ENCODE results near the gene HELZ.
"Not testable (repeated sequence)": the region's sequence is repeated elsewhere in the genome, so short reads cannot be mapped to it uniquely, and the experiment has no call there.

HELZ gene

GRCh38 chr17:67049025-67049739, 195.8 kb downstream of the HELZ start:
- no peaks in the 10 kb centered on the region for H3K36me3 ChIP-seq (ENCODE audit: control insufficient read depth in 1 of 2, insufficient read depth in 2 of 2, low read length in 2 of 2)
- no peaks in the 10 kb centered on the region for H3K4me1 ChIP-seq (ENCODE audit: control insufficient read depth in 1 of 2, insufficient read depth in 2 of 2, low read length in 2 of 2)
- H3K9me3 ChIP-seq (ENCODE audit: control insufficient read depth in 1 of 2, low read length in 2 of 2): peaks cover 5 to 28% of the 10 kb centered on the region in 2 donors
- no peak overlapping the region for H3K4me3 ChIP-seq (ENCODE audit: low read depth in 1 of 2, low read length in 2 of 2)
- H3K27ac ChIP-seq (ENCODE audit: low read length): no peak overlapping the region
- H3K27me3 ChIP-seq (ENCODE audit: low read depth, low read length): no peaks in the 10 kb centered on the region

DNA sequence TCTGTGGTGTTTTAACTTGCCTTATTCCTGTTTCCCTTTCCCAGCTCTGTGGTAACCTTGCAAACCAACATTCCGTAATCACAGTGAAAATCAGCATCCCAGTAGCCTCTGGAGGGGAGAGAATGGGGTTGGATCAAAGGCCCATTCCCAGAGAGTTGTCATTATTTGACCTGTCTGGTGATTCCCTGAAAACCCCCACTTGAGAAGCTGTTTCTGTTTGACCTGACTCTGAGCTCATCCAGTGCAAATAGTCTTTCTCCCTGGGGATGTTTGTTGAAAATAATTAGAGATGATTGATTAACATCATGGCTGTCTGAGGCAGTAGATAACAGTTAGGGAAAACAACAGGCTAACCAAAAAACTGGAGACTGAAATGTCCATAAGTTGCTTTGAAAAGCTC, 197.6 kb downstream of the HELZ start:
- Histone ChIP-seq H3K36me3 (ENCODE audit: control insufficient read depth in 1 of 2, insufficient read depth in 2 of 2, low read length in 2 of 2) (no peaks in the 10 kb centered on the region), H3K27me3 (ENCODE audit: low read depth, low read length) (no peaks in the 10 kb centered on the region), H3K4me1 (ENCODE audit: control insufficient read depth in 1 of 2, insufficient read depth in 2 of 2, low read length in 2 of 2) (no peaks in the 10 kb centered on the region), H3K4me3 (ENCODE audit: low read depth in 1 of 2, low read length in 2 of 2) (no peak overlapping the region), H3K9me3 (ENCODE audit: control insufficient read depth in 1 of 2, low read length in 2 of 2) (peaks cover 5 to 28% of the 10 kb centered on the region in 2 donors), H3K27ac (ENCODE audit: low read length) (no peak overlapping the region)

DNA sequence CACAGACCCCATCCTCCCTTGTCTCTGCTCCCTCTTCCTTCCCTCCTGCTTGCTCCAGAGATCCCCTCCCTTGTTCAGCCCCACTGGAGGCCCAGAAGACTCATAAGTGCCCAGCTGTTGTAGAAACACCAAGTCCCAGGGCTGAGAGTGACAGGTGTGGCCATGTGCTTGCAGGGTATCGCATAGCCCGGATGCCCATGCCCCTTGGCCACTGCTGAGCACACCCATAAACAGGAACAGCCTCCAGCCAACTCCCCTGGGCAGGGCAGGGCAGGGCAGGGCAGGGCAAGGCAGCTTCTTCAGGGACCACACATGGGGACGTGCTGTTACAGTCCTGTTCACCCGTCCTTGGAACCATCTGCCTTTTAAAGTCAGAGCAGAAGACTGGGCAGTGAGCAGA, 198.6 kb downstream of the HELZ start:
- Histone ChIP-seq H3K4me1 (ENCODE audit: control insufficient read depth in 1 of 2, insufficient read depth in 2 of 2, low read length in 2 of 2) (no peaks in the 10 kb centered on the region), H3K4me3 (ENCODE audit: low read depth in 1 of 2, low read length in 2 of 2) (no peak overlapping the region), H3K27me3 (ENCODE audit: low read depth, low read length) (no peaks in the 10 kb centered on the region), H3K9me3 (ENCODE audit: control insufficient read depth in 1 of 2, low read length in 2 of 2) (peaks cover 5 to 28% of the 10 kb centered on the region in 2 donors), H3K27ac (ENCODE audit: low read length) (no peak overlapping the region), H3K36me3 (ENCODE audit: control insufficient read depth in 1 of 2, insufficient read depth in 2 of 2, low read length in 2 of 2) (no peaks in the 10 kb centered on the region)

GRCh38 chr17:67044940-67045339, 200.1 kb downstream of the HELZ start:
- H3K36me3 ChIP-seq (ENCODE audit: control insufficient read depth in 1 of 2, insufficient read depth in 2 of 2, low read length in 2 of 2): no peaks in the 10 kb centered on the region
- H3K4me3 ChIP-seq (ENCODE audit: low read depth in 1 of 2, low read length in 2 of 2): no peak overlapping the region
- no peaks in the 10 kb centered on the region for H3K4me1 ChIP-seq (ENCODE audit: control insufficient read depth in 1 of 2, insufficient read depth in 2 of 2, low read length in 2 of 2)
- H3K27ac ChIP-seq (ENCODE audit: low read length): no peak overlapping the region
- peaks cover 5 to 23% of the 10 kb centered on the region in 2 donors for H3K9me3 ChIP-seq (ENCODE audit: control insufficient read depth in 1 of 2, low read length in 2 of 2)
- no peaks in the 10 kb centered on the region for H3K27me3 ChIP-seq (ENCODE audit: low read depth, low read length)

DNA sequence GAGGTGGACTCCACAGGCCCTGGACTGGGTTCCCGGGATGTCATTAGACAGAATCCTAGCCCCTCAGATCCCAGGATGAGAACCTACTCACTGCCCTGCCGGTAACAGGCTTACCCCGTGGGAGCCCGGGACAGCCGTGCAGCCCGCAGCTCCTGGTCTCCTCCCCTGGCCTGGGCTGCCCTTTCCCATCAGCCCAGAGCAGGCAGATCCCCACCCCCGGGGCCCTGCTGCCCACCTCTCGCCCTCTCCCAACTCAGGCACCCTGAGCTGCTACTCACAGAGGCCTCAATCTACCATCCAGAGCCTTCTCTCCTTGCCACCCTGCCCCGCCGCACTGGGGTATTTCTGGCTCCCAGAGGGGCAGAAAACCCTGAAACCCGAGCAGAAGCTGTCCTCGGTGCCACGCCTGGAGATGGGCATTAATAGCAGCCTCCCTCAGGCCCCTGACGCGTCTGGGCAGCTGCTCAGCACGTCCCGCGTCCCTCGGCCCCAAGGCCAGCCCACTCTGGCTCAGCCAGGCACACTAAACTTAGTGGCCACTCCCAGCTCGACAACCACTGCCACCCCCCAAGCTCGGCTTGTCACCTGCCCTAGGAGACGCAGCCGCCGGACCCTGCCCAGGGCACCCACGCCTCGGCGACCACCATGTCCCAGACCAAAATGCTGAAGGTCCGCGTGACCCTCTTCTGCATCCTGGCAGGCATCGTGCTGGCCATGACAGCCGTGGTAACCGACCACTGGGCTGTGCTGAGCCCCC, 200.8 kb downstream of the HELZ start, which contains the start of gene CACNG1:
TSS of gene CACNG1 (plus strand) at position 539 of the 757 bp plus-strand sequence. CDS start at position 646, 107 bp downstream.
- Histone ChIP-seq H3K27ac (ENCODE audit: low read length) (no peak within 1 kb of the TSS), H3K4me3 (ENCODE audit: low read depth in 1 of 2, low read length in 2 of 2) (no peak within 1 kb of the TSS), H3K9me3 (ENCODE audit: control insufficient read depth in 1 of 2, low read length in 2 of 2) (peaks cover 5 to 17% of the 10 kb centered on the region in 2 donors), H3K36me3 (ENCODE audit: control insufficient read depth in 1 of 2, insufficient read depth in 2 of 2, low read length in 2 of 2) (no peaks in the 10 kb centered on the region), H3K27me3 (ENCODE audit: low read depth, low read length) (no peaks in the 10 kb centered on the region), H3K4me1 (ENCODE audit: control insufficient read depth in 1 of 2, insufficient read depth in 2 of 2, low read length in 2 of 2) (no peaks in the 10 kb centered on the region)

DNA sequence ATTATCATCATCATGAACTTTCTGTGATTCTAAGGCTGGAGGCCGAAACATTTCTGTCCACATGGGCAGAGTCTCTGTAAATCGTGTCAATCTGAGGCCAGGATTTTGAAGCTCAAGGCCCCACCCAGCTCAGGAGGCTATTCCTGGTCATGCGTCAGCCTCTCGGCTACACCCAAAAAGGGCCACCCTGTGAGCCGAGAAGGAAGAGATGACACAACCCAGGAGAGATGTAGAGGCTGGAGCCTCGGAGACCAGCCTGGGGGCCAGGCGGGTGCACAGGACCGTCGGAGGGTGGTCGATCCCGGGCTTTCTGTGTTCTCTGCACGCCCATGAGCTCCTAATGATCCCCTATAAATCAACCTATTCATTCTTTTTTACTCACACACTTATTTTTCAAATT, 201.7 kb downstream of the HELZ start:
- Histone ChIP-seq H3K27ac (ENCODE audit: low read length) (no peak overlapping the region), H3K4me1 (ENCODE audit: control insufficient read depth in 1 of 2, insufficient read depth in 2 of 2, low read length in 2 of 2) (no peaks in the 10 kb centered on the region), H3K27me3 (ENCODE audit: low read depth, low read length) (no peaks in the 10 kb centered on the region), H3K4me3 (ENCODE audit: low read depth in 1 of 2, low read length in 2 of 2) (no peak overlapping the region), H3K9me3 (ENCODE audit: control insufficient read depth in 1 of 2, low read length in 2 of 2) (peaks cover 5 to 10% of the 10 kb centered on the region in 2 donors), H3K36me3 (ENCODE audit: control insufficient read depth in 1 of 2, insufficient read depth in 2 of 2, low read length in 2 of 2) (no peaks in the 10 kb centered on the region)

- Histone ChIP-seq H3K4me1 (ENCODE audit: control insufficient read depth in 1 of 2, insufficient read depth in 2 of 2, low read length in 2 of 2) (no peaks in the 10 kb centered on the region), H3K27ac (ENCODE audit: low read length) (no peak overlapping the region), H3K9me3 (ENCODE audit: control insufficient read depth in 1 of 2, low read length in 2 of 2) (peaks cover 0 to under 1% of the 10 kb centered on the region in 2 donors), H3K36me3 (ENCODE audit: control insufficient read depth in 1 of 2, insufficient read depth in 2 of 2, low read length in 2 of 2) (no peaks in the 10 kb centered on the region), H3K4me3 (ENCODE audit: low read depth in 1 of 2, low read length in 2 of 2) (no peak overlapping the region), H3K27me3 (ENCODE audit: low read depth, low read length) (no peaks in the 10 kb centered on the region)
These were observed 202.8 kb downstream of the HELZ start for GRCh38 chr17:67041941-67042899.

DNA sequence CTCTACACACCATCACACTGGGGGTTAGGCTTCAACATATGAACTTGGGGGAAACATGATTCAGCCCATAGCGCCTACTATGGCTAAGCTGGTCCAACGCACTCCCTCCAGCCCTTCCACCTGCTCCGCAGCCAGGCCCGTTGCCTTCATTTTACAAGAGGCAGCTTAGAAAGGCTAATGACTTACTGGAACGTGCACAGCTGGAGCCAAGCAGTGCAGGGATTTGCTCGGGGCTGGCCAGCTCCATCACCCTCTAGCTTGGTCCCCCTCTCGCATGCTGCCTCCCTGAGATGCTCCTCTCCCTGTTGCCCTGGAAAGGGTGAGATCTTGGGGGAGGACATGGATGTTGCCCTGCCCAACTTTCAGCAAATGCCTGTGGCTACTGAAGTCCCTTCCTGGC, 203.5 kb downstream of the HELZ start:
- Histone ChIP-seq H3K36me3 (ENCODE audit: control insufficient read depth in 1 of 2, insufficient read depth in 2 of 2, low read length in 2 of 2) (no peaks in the 10 kb centered on the region), H3K4me3 (ENCODE audit: low read depth in 1 of 2, low read length in 2 of 2) (no peak overlapping the region), H3K4me1 (ENCODE audit: control insufficient read depth in 1 of 2, insufficient read depth in 2 of 2, low read length in 2 of 2) (no peaks in the 10 kb centered on the region), H3K27ac (ENCODE audit: low read length) (no peak overlapping the region), H3K9me3 (ENCODE audit: control insufficient read depth in 1 of 2, low read length in 2 of 2) (no peaks in the 10 kb centered on the region), H3K27me3 (ENCODE audit: low read depth, low read length) (no peaks in the 10 kb centered on the region)

GRCh38 chr17:67041119-67041518, 203.9 kb downstream of the HELZ start:
- H3K36me3 ChIP-seq (ENCODE audit: control insufficient read depth in 1 of 2, insufficient read depth in 2 of 2, low read length in 2 of 2); H3K9me3 ChIP-seq (ENCODE audit: control insufficient read depth in 1 of 2, low read length in 2 of 2); H3K27ac ChIP-seq (ENCODE audit: low read length); H3K27me3 ChIP-seq (ENCODE audit: low read depth, low read length); H3K4me3 ChIP-seq (ENCODE audit: low read depth in 1 of 2, low read length in 2 of 2); H3K4me1 ChIP-seq (ENCODE audit: control insufficient read depth in 1 of 2, insufficient read depth in 2 of 2, low read length in 2 of 2): not testable (repeated sequence)

GRCh38 chr17:67040652-67041051, 204.3 kb downstream of the HELZ start:
- Histone ChIP-seq H3K36me3 (ENCODE audit: control insufficient read depth in 1 of 2, insufficient read depth in 2 of 2, low read length in 2 of 2) (no peaks in the 10 kb centered on the region), H3K27me3 (ENCODE audit: low read depth, low read length) (no peaks in the 10 kb centered on the region), H3K4me1 (ENCODE audit: control insufficient read depth in 1 of 2, insufficient read depth in 2 of 2, low read length in 2 of 2) (no peaks in the 10 kb centered on the region), H3K27ac (ENCODE audit: low read length) (no peak overlapping the region), H3K4me3 (ENCODE audit: low read depth in 1 of 2, low read length in 2 of 2) (no peak overlapping the region), H3K9me3 (ENCODE audit: control insufficient read depth in 1 of 2, low read length in 2 of 2) (no peaks in the 10 kb centered on the region)

GRCh38 chr17:67038861-67039365, 206.1 kb downstream of the HELZ start:
- H3K27ac ChIP-seq (ENCODE audit: low read length): no peak overlapping the region
- no peaks in the 10 kb centered on the region for H3K27me3 ChIP-seq (ENCODE audit: low read depth, low read length)
- H3K4me3 ChIP-seq (ENCODE audit: low read depth in 1 of 2, low read length in 2 of 2): no peak overlapping the region
- H3K36me3 ChIP-seq (ENCODE audit: control insufficient read depth in 1 of 2, insufficient read depth in 2 of 2, low read length in 2 of 2): no peaks in the 10 kb centered on the region
- no peaks in the 10 kb centered on the region for H3K9me3 ChIP-seq (ENCODE audit: control insufficient read depth in 1 of 2, low read length in 2 of 2)
- no peaks in the 10 kb centered on the region for H3K4me1 ChIP-seq (ENCODE audit: control insufficient read depth in 1 of 2, insufficient read depth in 2 of 2, low read length in 2 of 2)
